HepG2 (cell line): ENCODE data around the gene ZDHHC24. TPM values are rescaled to one million over a fixed set of nuclear protein-coding genes. Genes with fewer than 3 reads are reported as not detected.

Source experiments
- ATAC-seq: fragments of 200-7000 bp; cut with Tn5 transposase; 3 replicates; pipeline ENCODE4 v1.9.1; 2020; ENCODE audit warnings: mild to moderate bottlenecking, moderate library complexity
- BruUV-seq: library from RNA; stranded (reverse); fragments of 400-500 nt; replicated peaks from 2 replicates; lab custom pipeline; 2021; lab: Mats Ljungman, UMichigan
- CTCF ChIA-PET: fragments of 300-600 bp; formaldehyde crosslinking; extraction: SDS; loops from one replicate; lab custom pipeline; 2021; ENCODE audit warnings: low total read pairs, inconsistent platforms, low intra/inter-chr PET ratio; lab: Yijun Ruan, JAX
- POLR2A ChIA-PET: fragments of 350-600 bp; sonication (Branson Sonifier 250); formaldehyde crosslinking; loops from one replicate; lab custom pipeline; 2020; ENCODE audit warnings: antibody characterized with exemption, inconsistent platforms; lab: Yijun Ruan, JAX
- DNase-seq: peaks from one replicate; pipeline ENCODE4 v3.0.0-alpha.2; 2015; ENCODE audit warnings: low spot score
- FAIRE-seq: peaks from 3 replicates; lab custom pipeline; 2011; peaks lifted over from hg19 to GRCh38; lab: Jason Lieb, UNC
- H2AFZ ChIP-seq: one replicate; pipeline ENCODE4 v1.6.1; 2011; ENCODE audit warnings: low read length, inconsistent platforms
- H3K27ac ChIP-seq: fragments of 300-600 bp; 3 replicates; pipeline ENCODE4 v1.8.0; 2011; ENCODE audit warnings: mixed run types, mild to moderate bottlenecking, mixed read lengths, low read length, inconsistent platforms; ENCODE audit not compliant: insufficient read depth; ENCODE audit errors: extremely low read length
- H3K27me3 ChIP-seq, 2 experiments: fragments of 200-600 bp in 1 of 2; 2 replicates in 1 of 2; 3 replicates in 1 of 2; pipeline versions ENCODE4 v1.6.0 to v1.8.0; 2011; ENCODE audit warnings: low read length in 2 of 2, mild to moderate bottlenecking in 2 of 2, moderate library complexity in 2 of 2, inconsistent platforms in 1 of 2; ENCODE audit not compliant: insufficient read depth in 2 of 2, control insufficient read depth in 1 of 2
- H3K36me3 ChIP-seq, 2 experiments: fragments of 200-600 bp in 1 of 2; replicated peaks in 1 of 2; 2 replicates in 1 of 2; 3 replicates in 1 of 2; pipeline versions ENCODE4 v1.5.1 to v1.8.0; 2011; ENCODE audit warnings: low read length in 2 of 2, inconsistent platforms in 1 of 2; ENCODE audit not compliant: insufficient read depth in 2 of 2, control insufficient read depth in 1 of 2
- H3K4me1 ChIP-seq: 2 replicates; pipeline ENCODE4 v1.5.1; 2012; ENCODE audit warnings: low read length, inconsistent platforms; ENCODE audit not compliant: insufficient read depth
- H3K4me2 ChIP-seq: 2 replicates; pipeline ENCODE4 v1.6.0; 2011; ENCODE audit warnings: low read depth, low read length, inconsistent platforms
- H3K4me3 ChIP-seq, 3 experiments: fragments of 200-600 bp in 1 of 3; sonication (generic), shearing (Covaris generic) in 1 of 3; replicated peaks in 1 of 3; 2 replicates each; pipeline ENCODE4 v1.5.1; 2011 to 2016; ENCODE audit warnings: low read length in 3 of 3, inconsistent platforms in 2 of 3, low read depth in 2 of 3, mild to moderate bottlenecking in 2 of 3, control low read depth in 1 of 3, mixed read lengths in 1 of 3; ENCODE audit not compliant: insufficient read depth in 1 of 3
- H3K79me2 ChIP-seq: one replicate; pipeline ENCODE4 v1.6.1; 2011; ENCODE audit warnings: low read length, inconsistent platforms; ENCODE audit not compliant: insufficient read depth
- H3K9ac ChIP-seq: 2 replicates; pipeline ENCODE4 v1.6.0; 2011; ENCODE audit warnings: mild to moderate bottlenecking, low read depth, low read length, inconsistent platforms; ENCODE audit not compliant: insufficient read depth
- H3K9me3 ChIP-seq: 2 replicates; pipeline ENCODE4 v1.5.1; 2012; ENCODE audit warnings: mild to moderate bottlenecking, low read length
- H4K20me1 ChIP-seq: 2 replicates; pipeline ENCODE4 v1.6.0; 2011; ENCODE audit warnings: inconsistent platforms, mild to moderate bottlenecking, low read length, moderate library complexity; ENCODE audit not compliant: insufficient read depth
- ZMYM3 ChIP-seq: sonication (generic); formaldehyde crosslinking; IDR thresholded peaks from 2 replicates; pipeline ENCODE4 v1.5.1; 2020; ENCODE audit warnings: mild to moderate bottlenecking, missing genetic modification reagents
- ZNF326 ChIP-seq: sonication (generic); formaldehyde crosslinking; IDR thresholded peaks from 2 replicates; pipeline ENCODE4 v1.4.0; 2020; ENCODE audit warnings: missing genetic modification reagents, borderline replicate concordance
- ZNF556 ChIP-seq: sonication (generic); formaldehyde crosslinking; IDR thresholded peaks from 2 replicates; pipeline ENCODE4 v1.4.0; 2020; ENCODE audit warnings: mild to moderate bottlenecking, missing genetic modification reagents, borderline replicate concordance
- WGBS: methylation state at CpG from one replicate; pipeline ENCODE4 v1.1.6; 2017; ENCODE audit warnings: low lambda C conversion rate; 5-methylcytosine and 5-hydroxymethylcytosine counted together
- in situ Hi-C: cut with HindIII; loops from 2 replicates; pipeline ENCODE4 v1.10.0; 2017; ENCODE audit warnings: low pct_unique_long_range_greater_than_20kb; ENCODE audit not compliant: extremely low pct_ligation_motif_present
- intact Hi-C: fragments of 100-400 bp; cut with micrococcal nuclease; formaldehyde crosslinking; loops from one replicate; pipeline ENCODE4 v1.10.0; 2022; ENCODE audit not compliant: unreplicated experiment
- polyA plus RNA-seq, 8 experiments: library from polyadenylated mRNA; depleted of rRNA in 3 of 8; stranded (reverse) in 7 of 8; unstranded in 1 of 8; fragments of >200 nt; fragmentation: Illumina TruSeq in 4 of 8; extraction: Trizol in 4 of 8; gene quantifications; 2 replicates each; pipeline versions ENCODE4 v1.2.1 to v1.2.3, GENCODE V29; 2011 to 2016; ENCODE audit warnings: low read depth in 4 of 8, missing spikeins in 1 of 8, mixed read lengths in 1 of 8; ENCODE audit not compliant: insufficient read depth in 1 of 8
- total RNA-seq, 5 experiments: library from RNA; depleted of rRNA; stranded (reverse); fragments of >200 nt; fragmentation: Illumina TruSeq; extraction: Trizol; gene quantifications; 2 replicates each; pipeline ENCODE4 v1.2.3, GENCODE V29; 2016; ENCODE audit warnings: low read depth in 1 of 5
- TF ChIP-seq, protein P1 (sequence below): sonication (generic); formaldehyde crosslinking; IDR thresholded peaks from 2 replicates; pipeline ENCODE4 v1.4.0; 2020; ENCODE audit warnings: missing genetic modification reagents, borderline replicate concordance
- TF ChIP-seq, protein P2 (sequence below): sonication (generic); formaldehyde crosslinking; IDR thresholded peaks from 2 replicates; pipeline ENCODE4 v1.5.0; 2020; ENCODE audit warnings: mild to moderate bottlenecking, missing genetic modification reagents, moderate library complexity

Gene ZDHHC24
- total and polyA plus RNA-seq, 2 of the 13 experiments (the other 11 are each of a cell fraction or from before 2014, with no cell fraction given) = 4.3 TPM

DNA sequence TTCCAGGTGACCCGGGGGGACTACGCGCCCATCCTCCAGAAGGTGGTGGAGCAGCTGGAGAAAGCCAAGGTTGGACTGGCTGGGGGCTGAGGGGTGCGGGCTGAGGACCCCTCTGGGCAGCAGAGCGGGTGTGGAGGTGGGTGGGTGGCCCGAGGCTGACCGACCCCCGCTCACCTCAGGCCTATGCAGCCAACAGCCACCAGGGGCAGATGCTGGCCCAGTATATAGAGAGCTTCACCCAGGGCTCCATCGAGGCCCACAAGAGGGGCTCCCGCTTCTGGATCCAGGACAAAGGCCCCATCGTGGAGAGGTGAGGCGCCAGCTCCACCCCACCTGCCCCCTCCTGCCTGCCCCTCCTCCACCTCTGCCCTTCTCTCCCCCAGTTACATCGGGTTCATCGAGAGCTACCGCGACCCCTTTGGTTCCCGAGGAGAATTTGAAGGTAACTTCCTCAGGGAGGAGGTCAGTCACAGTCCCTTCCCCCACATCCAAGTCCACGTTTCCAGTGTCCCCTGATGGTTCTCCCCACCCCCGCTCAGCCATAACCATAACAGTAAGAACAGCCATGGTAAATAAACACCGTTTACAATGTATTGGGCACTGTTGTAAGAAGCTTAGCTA is 54.4 kb downstream of the ZDHHC24 start:
- Histone ChIP-seq H3K36me3 (peaks cover 11 to 54% of the 10 kb centered on the region in 2 experiments), H3K27me3 (no peaks in the 10 kb centered on the region), H3K4me3 (no peak overlapping the region), H3K27ac (no peak overlapping the region), H3K4me1 (peaks cover 8% of the 10 kb centered on the region; the same call in 1 of the 2 replicates), H3K9ac (no peak overlapping the region), H2AFZ (no peak overlapping the region), H3K79me2 (no peaks in the 10 kb centered on the region), H4K20me1 (no peaks in the 10 kb centered on the region), H3K9me3 (no peaks in the 10 kb centered on the region), H3K4me2 (no peak overlapping the region)
- in situ Hi-C loops (no loop called here), intact Hi-C loops (no loop called here)
- ChIA-PET CTCF (no interaction called here), POLR2A (interaction anchor here (2.5 kb wide), 1 partner anchor 11 kb away, joined by 11 read pairs; the partner anchor contains the start of gene DPP3)
- FAIRE-seq (no peak), ATAC-seq (peak; percentile 80), DNase-seq (no peak)
- 93% methylated on average over 15 of the region's 20 CpGs for WGBS
- TF ChIP-seq, protein P1, sequence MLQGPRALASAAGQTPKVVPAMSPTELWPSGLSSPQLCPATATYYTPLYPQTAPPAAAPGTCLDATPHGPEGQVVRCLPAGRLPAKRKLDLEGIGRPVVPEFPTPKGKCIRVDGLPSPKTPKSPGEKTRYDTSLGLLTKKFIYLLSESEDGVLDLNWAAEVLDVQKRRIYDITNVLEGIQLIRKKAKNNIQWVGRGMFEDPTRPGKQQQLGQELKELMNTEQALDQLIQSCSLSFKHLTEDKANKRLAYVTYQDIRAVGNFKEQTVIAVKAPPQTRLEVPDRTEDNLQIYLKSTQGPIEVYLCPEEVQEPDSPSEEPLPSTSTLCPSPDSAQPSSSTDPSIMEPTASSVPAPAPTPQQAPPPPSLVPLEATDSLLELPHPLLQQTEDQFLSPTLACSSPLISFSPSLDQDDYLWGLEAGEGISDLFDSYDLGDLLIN (CRISPR knock-in tag) = no peak
- no peak for TF ChIP-seq ZMYM3 (CRISPR knock-in tag)
- no peak for TF ChIP-seq ZNF556
- TF ChIP-seq, protein P2, sequence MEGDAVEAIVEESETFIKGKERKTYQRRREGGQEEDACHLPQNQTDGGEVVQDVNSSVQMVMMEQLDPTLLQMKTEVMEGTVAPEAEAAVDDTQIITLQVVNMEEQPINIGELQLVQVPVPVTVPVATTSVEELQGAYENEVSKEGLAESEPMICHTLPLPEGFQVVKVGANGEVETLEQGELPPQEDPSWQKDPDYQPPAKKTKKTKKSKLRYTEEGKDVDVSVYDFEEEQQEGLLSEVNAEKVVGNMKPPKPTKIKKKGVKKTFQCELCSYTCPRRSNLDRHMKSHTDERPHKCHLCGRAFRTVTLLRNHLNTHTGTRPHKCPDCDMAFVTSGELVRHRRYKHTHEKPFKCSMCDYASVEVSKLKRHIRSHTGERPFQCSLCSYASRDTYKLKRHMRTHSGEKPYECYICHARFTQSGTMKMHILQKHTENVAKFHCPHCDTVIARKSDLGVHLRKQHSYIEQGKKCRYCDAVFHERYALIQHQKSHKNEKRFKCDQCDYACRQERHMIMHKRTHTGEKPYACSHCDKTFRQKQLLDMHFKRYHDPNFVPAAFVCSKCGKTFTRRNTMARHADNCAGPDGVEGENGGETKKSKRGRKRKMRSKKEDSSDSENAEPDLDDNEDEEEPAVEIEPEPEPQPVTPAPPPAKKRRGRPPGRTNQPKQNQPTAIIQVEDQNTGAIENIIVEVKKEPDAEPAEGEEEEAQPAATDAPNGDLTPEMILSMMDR (CRISPR knock-in tag) = 0 out of 2 replicates have a peak, but pooled peaks have one; percentile 10
- TF ChIP-seq ZNF326 (CRISPR knock-in tag) = no peak
- BruUV-seq = no TSS peak
